Keratinocyte (primary cell): ENCODE measurements around the gene PSMF1. TPM values are rescaled to one million over a fixed set of nuclear protein-coding genes. Genes with fewer than 3 reads are reported as not detected.

Experiments used
- DNase-seq: peaks from one replicate; pipeline ENCODE4 v3.0.0-alpha.2; 2011; ENCODE audit warnings: low read depth, missing footprints, low spot score
- FAIRE-seq: peaks from 2 replicates; lab custom pipeline; 2011; peaks lifted over from hg19 to GRCh38; lab: Jason Lieb, UNC
- H2AFZ ChIP-seq: 2 replicates; pipeline ENCODE4 v1.6.0; 2012; ENCODE audit warnings: low read length, control low read depth, inconsistent platforms; ENCODE audit not compliant: control insufficient read depth
- H3K27ac ChIP-seq: 2 replicates; pipeline ENCODE4 v1.5.1; 2011; ENCODE audit warnings: low read length; ENCODE audit not compliant: control insufficient read depth, insufficient read depth
- H3K27me3 ChIP-seq: 3 replicates; pipeline ENCODE4 v1.6.0; 2011; ENCODE audit warnings: low read length; ENCODE audit not compliant: control insufficient read depth, insufficient read depth; ENCODE audit errors: extremely low read depth
- H3K36me3 ChIP-seq, 2 experiments: 2 replicates in 1 of 2; 3 replicates in 1 of 2; pipeline ENCODE4 v1.5.1; 2011; ENCODE audit warnings: low read length in 2 of 2, mild to moderate bottlenecking in 1 of 2; ENCODE audit not compliant: control insufficient read depth in 2 of 2, insufficient read depth in 2 of 2; ENCODE audit errors: extremely low read depth in 1 of 2
- H3K4me1 ChIP-seq: 3 replicates; pipeline ENCODE4 v1.5.1; 2011; ENCODE audit warnings: low read length; ENCODE audit not compliant: control insufficient read depth, insufficient read depth; ENCODE audit errors: extremely low read depth
- H3K4me2 ChIP-seq: 3 replicates; pipeline ENCODE4 v1.6.0; 2011; ENCODE audit warnings: low read depth, low read length; ENCODE audit not compliant: control insufficient read depth, insufficient read depth; ENCODE audit errors: extremely low read depth
- H3K4me3 ChIP-seq, 3 experiments: fragments of 200-600 bp in 1 of 3; sonication (generic) in 1 of 3; 2 replicates in 2 of 3; 3 replicates in 1 of 3; pipeline ENCODE4 v1.5.1; 2011 to 2016; ENCODE audit warnings: low read length in 3 of 3, mild to moderate bottlenecking in 3 of 3, control low read depth in 2 of 3, inconsistent platforms in 1 of 3, low read depth in 1 of 3, mixed read lengths in 1 of 3, mixed run types in 1 of 3, moderate library complexity in 1 of 3; ENCODE audit not compliant: control insufficient read depth in 2 of 3, insufficient read depth in 2 of 3; ENCODE audit errors: extremely low read depth in 1 of 3
- H3K79me2 ChIP-seq: 2 replicates; pipeline ENCODE4 v1.6.0; 2012; ENCODE audit warnings: low read length; ENCODE audit not compliant: control insufficient read depth, insufficient read depth
- H3K9ac ChIP-seq: 3 replicates; pipeline ENCODE4 v1.6.0; 2011; ENCODE audit warnings: low read length; ENCODE audit not compliant: control insufficient read depth, insufficient read depth; ENCODE audit errors: extremely low read depth
- H3K9me1 ChIP-seq: 3 replicates; pipeline ENCODE4 v1.6.0; 2011; ENCODE audit warnings: low read length; ENCODE audit not compliant: control insufficient read depth, insufficient read depth; ENCODE audit errors: extremely low read depth
- H3K9me3 ChIP-seq: 2 replicates; pipeline ENCODE4 v1.5.1; 2012; ENCODE audit warnings: low read depth, low read length; ENCODE audit not compliant: control insufficient read depth
- H4K20me1 ChIP-seq: 3 replicates; pipeline ENCODE4 v1.6.0; 2011; ENCODE audit warnings: low read length; ENCODE audit not compliant: control insufficient read depth, insufficient read depth; ENCODE audit errors: extremely low read depth
- EZH2 ChIP-seq: IDR thresholded peaks from one replicate; pipeline ENCODE4 v1.6.1; 2012; ENCODE audit warnings: inconsistent platforms, mild to moderate bottlenecking, low read length, moderate library complexity
- dilution Hi-C: fragments of 300-500 bp; cut with MboI; formaldehyde crosslinking; loops from one replicate; pipeline ENCODE4 v1.7.0; 2020; ENCODE audit warnings: low sequenced_read_pairs; ENCODE audit not compliant: extremely low pct_ligation_motif_present
- polyA plus RNA-seq, 5 experiments: library from polyadenylated mRNA; depleted of rRNA in 3 of 5; stranded (reverse) in 3 of 5; stranded (forward) in 1 of 5; unstranded in 1 of 5; fragments of >200 nt; gene quantifications; 1 replicate in 1 of 5; 2 replicates in 3 of 5; 3 replicates in 1 of 5; pipeline versions ENCODE4 v1.2.1 to v1.2.3, GENCODE V29; 2011 to 2012; ENCODE audit warnings: missing spikeins in 2 of 5, low read depth in 1 of 5, low replicate concordance in 1 of 5
- TF ChIP-seq, protein P1 (sequence below), 3 experiments: IDR thresholded peaks in 1 of 3; conservative IDR thresholded peaks in 1 of 3; optimal IDR thresholded peaks in 1 of 3; 2 replicates in 2 of 3; 3 replicates in 1 of 3; pipeline versions ENCODE3 to v1.5.1; 2011; ENCODE audit warnings: low read length in 3 of 3, mild to moderate bottlenecking in 3 of 3, moderate library complexity in 2 of 3, control low read depth in 1 of 3, inconsistent platforms in 1 of 3; ENCODE audit not compliant: insufficient read depth in 2 of 3; ENCODE audit errors: extremely low read depth in 1 of 3

The PSMF1 gene
- polyA plus RNA-seq, 1 donor (not counting 4 experiments of a cell fraction or from before 2014, with no cell fraction given) = 58.5 TPM

DNA sequence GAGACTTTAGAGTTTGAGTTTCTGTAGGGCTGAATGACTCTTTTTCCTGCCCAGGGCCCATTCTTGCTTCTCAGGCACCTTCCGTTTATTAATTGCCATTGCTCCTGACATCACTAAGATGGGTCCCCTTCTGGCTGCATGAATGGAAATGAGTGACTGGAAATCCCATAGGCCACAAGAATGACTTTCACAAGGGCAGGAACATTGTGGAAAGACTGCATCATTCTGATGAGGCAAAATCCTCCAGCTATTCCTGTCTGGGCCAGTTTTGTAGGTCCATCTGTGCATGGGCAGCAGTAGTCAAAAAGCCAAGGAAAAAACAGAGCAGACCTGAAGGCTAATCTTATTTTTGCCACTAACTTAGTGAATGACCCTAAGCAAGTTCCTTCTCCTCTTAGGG, 47.1 kb downstream of the PSMF1 start:
- no peak for DNase-seq
- dilution Hi-C loops = no loop called here
- TF ChIP-seq EZH2 = no peak
- TF ChIP-seq, protein P1, sequence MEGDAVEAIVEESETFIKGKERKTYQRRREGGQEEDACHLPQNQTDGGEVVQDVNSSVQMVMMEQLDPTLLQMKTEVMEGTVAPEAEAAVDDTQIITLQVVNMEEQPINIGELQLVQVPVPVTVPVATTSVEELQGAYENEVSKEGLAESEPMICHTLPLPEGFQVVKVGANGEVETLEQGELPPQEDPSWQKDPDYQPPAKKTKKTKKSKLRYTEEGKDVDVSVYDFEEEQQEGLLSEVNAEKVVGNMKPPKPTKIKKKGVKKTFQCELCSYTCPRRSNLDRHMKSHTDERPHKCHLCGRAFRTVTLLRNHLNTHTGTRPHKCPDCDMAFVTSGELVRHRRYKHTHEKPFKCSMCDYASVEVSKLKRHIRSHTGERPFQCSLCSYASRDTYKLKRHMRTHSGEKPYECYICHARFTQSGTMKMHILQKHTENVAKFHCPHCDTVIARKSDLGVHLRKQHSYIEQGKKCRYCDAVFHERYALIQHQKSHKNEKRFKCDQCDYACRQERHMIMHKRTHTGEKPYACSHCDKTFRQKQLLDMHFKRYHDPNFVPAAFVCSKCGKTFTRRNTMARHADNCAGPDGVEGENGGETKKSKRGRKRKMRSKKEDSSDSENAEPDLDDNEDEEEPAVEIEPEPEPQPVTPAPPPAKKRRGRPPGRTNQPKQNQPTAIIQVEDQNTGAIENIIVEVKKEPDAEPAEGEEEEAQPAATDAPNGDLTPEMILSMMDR (optimal IDR thresholded peaks at IDR 0.05 in 1 of 3, IDR thresholded peaks at IDR 0.05 in 1 of 3, conservative IDR thresholded peaks at IDR 0.05 in 1 of 3; ENCODE audit: extremely low read depth in 1 of 3, insufficient read depth in 2 of 3, low read length in 3 of 3) = no peak
- Histone ChIP-seq H3K36me3 (peaks cover 43 to 44% of the 10 kb centered on the region in 2 experiments), H3K9ac (no peak overlapping the region), H3K4me2 (no peak overlapping the region), H2AFZ (no peak overlapping the region), H3K4me3 (no peak overlapping the region), H4K20me1 (no peaks in the 10 kb centered on the region), H3K4me1 (no peaks in the 10 kb centered on the region), H3K9me1 (no peaks in the 10 kb centered on the region), H3K9me3 (no peaks in the 10 kb centered on the region), H3K79me2 (no peaks in the 10 kb centered on the region), H3K27me3 (no peaks in the 10 kb centered on the region), H3K27ac (no peak overlapping the region)
- FAIRE-seq = no peak

DNA sequence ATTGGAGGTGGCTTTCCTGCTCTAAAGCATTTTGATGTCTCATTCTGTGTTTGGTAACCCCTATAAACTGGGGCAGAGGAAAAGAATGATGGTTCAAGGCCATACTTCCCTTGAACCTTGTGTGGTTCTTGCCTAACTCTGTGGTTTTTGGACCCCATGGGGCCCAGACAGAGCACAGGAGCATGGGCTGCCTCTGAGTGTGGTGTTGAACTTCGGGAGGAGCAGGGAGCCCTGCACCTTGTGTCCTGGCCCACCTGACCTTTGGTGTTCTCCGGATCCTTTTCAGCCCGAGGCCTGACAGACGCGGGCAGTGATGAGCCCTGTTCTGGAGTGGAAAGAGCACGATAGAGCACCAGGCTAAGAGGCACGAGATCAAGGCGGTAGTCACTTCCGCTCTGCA, 47.5 kb downstream of the PSMF1 start:
- TF ChIP-seq, protein P1 (optimal IDR thresholded peaks at IDR 0.05 in 1 of 3, IDR thresholded peaks at IDR 0.05 in 1 of 3, conservative IDR thresholded peaks at IDR 0.05 in 1 of 3; ENCODE audit: extremely low read depth in 1 of 3, insufficient read depth in 2 of 3, low read length in 3 of 3) = no peak
- no peak for TF ChIP-seq EZH2
- H3K27ac ChIP-seq = no peak overlapping the region
- H3K9me3 ChIP-seq = no peaks in the 10 kb centered on the region
- no peak for DNase-seq
- H3K4me3 ChIP-seq = no peak overlapping the region
- H3K36me3 ChIP-seq = peaks cover 39 to 40% of the 10 kb centered on the region in 2 experiments
- FAIRE-seq = no peak
- H2AFZ ChIP-seq = no peak overlapping the region
- H3K4me1 ChIP-seq = no peaks in the 10 kb centered on the region
- no peaks in the 10 kb centered on the region for H3K9me1 ChIP-seq
- H3K4me2 ChIP-seq = no peak overlapping the region
- H3K27me3 ChIP-seq = no peaks in the 10 kb centered on the region
- no peak overlapping the region for H3K9ac ChIP-seq
- H4K20me1 ChIP-seq = no peaks in the 10 kb centered on the region
- no peaks in the 10 kb centered on the region for H3K79me2 ChIP-seq
- dilution Hi-C loops = no loop called here
